Lower leg skin (tissue), 3 donors: ENCODE results near the gene RAPGEF2.

Source experiments
- CTCF ChIP-seq, 3 donors: fragments of 450-650 bp; IDR thresholded peaks; one replicate each; pipeline ENCODE4 v1.5.1; 2016; ENCODE audit warnings: antibody characterized with exemption in 3 of 3, mild to moderate bottlenecking in 3 of 3, moderate library complexity in 2 of 3
- POLR2A ChIP-seq, 2 donors: fragments of 450-650 bp; IDR thresholded peaks; one replicate each; pipeline ENCODE4 v1.6.1; 2016 to 2017; ENCODE audit warnings: antibody characterized with exemption in 2 of 2, mild to moderate bottlenecking in 1 of 2, moderate library complexity in 1 of 2

GRCh38 chr4:159222043-159222552, 119.2 kb downstream of the RAPGEF2 start:
- TF ChIP-seq POLR2A (IDR thresholded peaks at IDR 0.05) (no peak), CTCF (IDR thresholded peaks at IDR 0.05) (no peak)
